RWPE1 (cell line): ENCODE measurements around the gene CTU2.

Experiments used
- CTCF ChIA-PET: fragments of 350-600 bp; sonication (Branson Sonifier 250); formaldehyde crosslinking; extraction: SDS; loops from one replicate; lab custom pipeline; 2021; lab: Yijun Ruan, JAX
- POLR2A ChIA-PET: fragments of 400-600 bp; formaldehyde crosslinking; extraction: SDS; loops from one replicate; lab custom pipeline; 2020; ENCODE audit warnings: antibody characterized with exemption; ENCODE audit not compliant: low non-redundant PET; lab: Yijun Ruan, JAX
- DNase-seq: peaks from one replicate; pipeline ENCODE4 v3.0.0; 2012; ENCODE audit warnings: low spot score
- H3K27ac ChIP-seq: fragments of 450-650 bp; 2 replicates; pipeline ENCODE4 v1.5.1; 2017
- TF ChIP-seq, protein P1 (sequence below): fragments of 450-650 bp; conservative IDR thresholded peaks from 2 replicates; pipeline ENCODE4 v1.5.1; 2017; ENCODE audit warnings: low read depth, mild to moderate bottlenecking

Gene CTU2

DNA sequence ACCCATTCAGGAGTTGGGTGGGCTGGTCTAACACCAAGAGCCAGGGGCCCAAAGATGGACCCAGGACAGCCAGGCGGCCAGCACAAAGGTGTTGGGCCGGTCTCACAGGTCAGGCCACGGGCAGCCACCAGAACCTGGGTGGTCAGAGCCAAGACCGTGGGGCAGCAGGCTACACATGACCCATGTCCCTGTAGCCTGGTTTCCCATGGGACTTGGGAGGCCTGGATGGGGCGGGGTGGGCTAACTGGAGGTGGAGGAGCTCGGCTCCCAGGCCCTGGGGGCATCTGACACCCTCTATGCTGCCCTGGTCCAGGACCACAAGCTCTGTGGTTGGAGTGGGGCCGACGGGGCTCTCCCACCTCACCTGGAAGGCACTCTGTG, 17.2 kb downstream of the CTU2 start:
- POLR2A ChIA-PET, result no interaction called here
- TF ChIP-seq, protein P1, sequence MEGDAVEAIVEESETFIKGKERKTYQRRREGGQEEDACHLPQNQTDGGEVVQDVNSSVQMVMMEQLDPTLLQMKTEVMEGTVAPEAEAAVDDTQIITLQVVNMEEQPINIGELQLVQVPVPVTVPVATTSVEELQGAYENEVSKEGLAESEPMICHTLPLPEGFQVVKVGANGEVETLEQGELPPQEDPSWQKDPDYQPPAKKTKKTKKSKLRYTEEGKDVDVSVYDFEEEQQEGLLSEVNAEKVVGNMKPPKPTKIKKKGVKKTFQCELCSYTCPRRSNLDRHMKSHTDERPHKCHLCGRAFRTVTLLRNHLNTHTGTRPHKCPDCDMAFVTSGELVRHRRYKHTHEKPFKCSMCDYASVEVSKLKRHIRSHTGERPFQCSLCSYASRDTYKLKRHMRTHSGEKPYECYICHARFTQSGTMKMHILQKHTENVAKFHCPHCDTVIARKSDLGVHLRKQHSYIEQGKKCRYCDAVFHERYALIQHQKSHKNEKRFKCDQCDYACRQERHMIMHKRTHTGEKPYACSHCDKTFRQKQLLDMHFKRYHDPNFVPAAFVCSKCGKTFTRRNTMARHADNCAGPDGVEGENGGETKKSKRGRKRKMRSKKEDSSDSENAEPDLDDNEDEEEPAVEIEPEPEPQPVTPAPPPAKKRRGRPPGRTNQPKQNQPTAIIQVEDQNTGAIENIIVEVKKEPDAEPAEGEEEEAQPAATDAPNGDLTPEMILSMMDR, result no peak
- CTCF ChIA-PET, result interaction anchor here (1.3 kb wide), 1 partner anchor 14 kb away, joined by 6 read pairs; no protein-coding TSS in a partner anchor

DNA sequence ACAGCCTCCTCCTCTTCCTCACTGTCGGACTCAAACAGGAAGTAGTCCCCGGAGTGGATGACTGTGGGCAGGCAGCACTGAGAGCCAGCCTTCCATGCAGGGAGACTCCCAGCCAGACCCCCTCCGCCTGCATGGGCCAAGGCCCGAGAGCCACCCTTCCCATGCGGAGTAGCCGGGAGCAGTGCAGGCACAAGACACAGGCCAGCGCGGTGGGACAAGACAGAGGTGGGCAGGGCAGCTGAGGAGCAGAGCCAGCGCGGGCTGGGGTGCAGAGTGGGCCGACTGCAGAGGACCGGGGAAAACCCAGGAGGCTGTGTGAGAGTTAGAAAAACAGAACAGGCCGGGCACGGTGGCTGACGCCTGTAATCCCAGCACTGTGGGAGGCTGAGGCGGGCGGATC, 17.6 kb downstream of the CTU2 start:
- ChIA-PET POLR2A (no interaction called here), CTCF (interaction anchor here (1.3 kb wide), 1 partner anchor 14 kb away, joined by 6 read pairs; no protein-coding TSS in a partner anchor)
- TF ChIP-seq, protein P1, result no peak
- H3K27ac ChIP-seq, result peak overlapping the region; percentile 9; the same call in 1 of the 2 replicates
- no peak for DNase-seq

More for the DNA sequence above, 17.2 kb downstream of the CTU2 start:
- DNase-seq, result no peak
- H3K27ac ChIP-seq, result peak overlapping the region; percentile 9; the same call in 1 of the 2 replicates

DNA sequence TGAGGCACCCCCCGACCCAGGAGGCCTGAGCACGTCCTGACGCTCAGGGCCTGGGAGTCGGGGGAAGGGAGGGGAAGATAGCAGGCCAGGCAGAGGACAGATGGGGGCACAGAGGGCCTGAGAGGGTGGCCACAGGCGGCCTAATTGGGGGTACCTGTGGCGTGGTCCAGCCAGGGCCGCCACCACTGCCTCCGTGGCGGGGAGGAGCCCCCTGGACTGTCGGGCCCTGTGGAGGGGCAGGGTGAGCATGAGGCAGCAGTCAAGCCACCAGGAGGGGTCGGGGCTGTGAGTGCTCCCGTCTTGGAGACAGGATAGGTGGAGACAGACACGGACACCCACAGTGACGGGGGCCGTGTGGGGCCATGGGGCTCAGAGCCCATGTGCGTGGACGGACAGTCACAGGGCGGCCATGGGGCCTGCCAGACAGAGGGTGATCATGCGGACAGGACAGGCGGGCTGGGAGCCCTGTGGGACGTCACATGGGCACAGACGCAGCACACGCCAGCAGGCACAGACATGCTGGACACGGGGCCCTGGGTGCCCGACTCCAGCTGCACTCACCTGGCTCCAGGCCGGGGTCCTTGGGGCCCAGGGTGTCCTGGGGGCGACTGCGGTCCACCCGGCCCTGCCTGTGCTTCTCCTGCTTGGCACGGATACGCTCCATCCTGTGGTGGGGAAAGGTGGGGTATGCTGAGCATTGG, 18.7 kb downstream of the CTU2 start:
- ChIA-PET CTCF (interaction anchor here (1.3 kb wide), 1 partner anchor 13 kb away, joined by 6 read pairs; no protein-coding TSS in a partner anchor), POLR2A (no interaction called here)
- TF ChIP-seq, protein P1, result no peak
- DNase-seq, result no peak
- H3K27ac ChIP-seq, result no peak overlapping the region

DNA sequence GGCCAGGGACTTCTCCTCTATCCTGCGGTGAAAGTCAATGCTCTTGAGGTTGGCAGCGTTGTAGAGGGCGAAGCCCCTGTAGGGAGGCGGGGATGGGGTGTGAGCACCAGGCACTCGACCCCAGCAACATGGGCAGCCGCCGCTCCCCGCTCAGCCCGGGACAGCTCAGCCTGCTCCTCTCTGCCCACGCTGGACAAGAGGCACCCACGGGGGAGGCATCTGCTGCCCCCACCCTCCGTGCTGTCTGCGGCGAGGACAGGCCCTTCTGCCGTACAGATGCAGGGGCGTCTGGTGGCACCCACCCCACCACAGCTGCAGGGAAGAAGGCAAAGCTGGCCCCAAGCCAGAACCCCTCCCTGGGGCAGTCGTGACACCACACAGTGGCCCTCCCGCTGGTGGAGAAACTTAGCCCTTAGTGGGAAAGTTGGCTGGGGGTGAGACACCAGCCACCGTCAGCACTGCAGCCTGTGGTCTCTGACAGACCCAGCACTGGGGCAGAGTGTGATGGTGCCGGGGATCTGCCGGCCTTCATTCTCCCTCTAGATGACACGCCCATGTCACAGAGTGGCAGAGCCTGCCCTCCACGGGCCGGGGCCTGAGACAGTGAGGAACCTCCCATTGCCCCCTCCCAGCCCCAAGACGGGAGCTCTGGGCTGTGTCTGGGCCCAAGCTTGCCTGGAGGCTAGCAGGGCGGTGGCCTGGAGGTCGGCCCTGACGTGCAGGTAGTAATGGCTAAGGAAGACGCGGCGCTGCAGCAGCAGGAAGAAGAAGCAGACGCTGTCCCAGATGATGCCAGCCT, 19.5 kb downstream of the CTU2 start:
- ChIA-PET POLR2A (no interaction called here), CTCF (no interaction called here)
- TF ChIP-seq, protein P1, result no peak
- no peak for DNase-seq
- H3K27ac ChIP-seq, result no peak overlapping the region

DNA sequence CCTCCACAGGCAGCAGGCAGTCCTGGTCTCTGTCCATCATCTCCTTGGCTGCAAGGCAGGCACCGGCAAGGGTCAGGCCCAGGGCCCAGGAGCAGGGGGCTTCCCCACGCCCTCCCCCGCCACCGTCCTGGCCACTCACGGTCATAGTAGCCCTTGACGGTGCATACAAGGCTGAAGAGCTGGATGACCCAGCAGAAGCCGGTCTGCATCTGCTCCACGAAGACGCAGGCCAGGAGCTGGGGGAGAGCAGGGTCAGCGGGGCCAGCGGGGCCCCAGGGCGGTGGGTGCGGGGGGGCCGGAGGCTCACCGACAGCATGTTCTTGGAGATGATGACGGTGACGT, 20.1 kb downstream of the CTU2 start:
- TF ChIP-seq, protein P1, result no peak
- POLR2A ChIA-PET, result no interaction called here
- CTCF ChIA-PET, result no interaction called here
- no peak overlapping the region for H3K27ac ChIP-seq
- no peak for DNase-seq

DNA sequence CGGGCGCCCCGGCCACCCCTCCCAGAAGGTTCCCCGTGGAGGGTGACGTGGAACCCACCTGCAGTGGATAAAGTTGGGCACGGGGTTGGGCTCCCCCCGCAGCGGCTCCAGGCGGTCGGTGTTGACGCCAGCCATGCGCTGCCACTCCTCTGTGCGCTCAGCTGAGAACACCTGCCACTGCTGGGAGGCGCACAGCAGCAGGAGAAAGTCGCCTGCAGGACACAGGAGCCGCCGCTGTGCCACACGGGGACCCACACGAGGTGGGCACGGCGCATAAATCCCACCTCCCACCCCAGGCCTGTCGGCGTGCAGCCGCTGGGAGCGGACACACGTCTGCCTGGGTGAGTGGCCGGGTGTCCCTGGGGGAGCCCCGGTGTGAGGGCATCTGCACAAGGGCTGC, 20.7 kb downstream of the CTU2 start:
- no peak for DNase-seq

More for the DNA sequence above, 20.7 kb downstream of the CTU2 start:
- TF ChIP-seq, protein P1, result no peak
- ChIA-PET CTCF (no interaction called here), POLR2A (no interaction called here)
- no peak overlapping the region for H3K27ac ChIP-seq
